DND-41 (cell line): ENCODE measurements around the gene SMIM23.

Experiments
- ATAC-seq: fragments of 200-7000 bp; cut with Tn5 transposase; 3 replicates; pipeline ENCODE4 v1.9.1; 2021; ENCODE audit warnings: low read depth; ENCODE audit not compliant: insufficient read depth
- DNase-seq: peaks from one replicate; pipeline ENCODE4 v3.0.0-alpha.2; 2020
- H2AFZ ChIP-seq: 2 replicates; pipeline ENCODE4 v1.6.0; 2012; ENCODE audit warnings: low read depth, low read length
- H3K27ac ChIP-seq: 2 replicates; pipeline ENCODE4 v1.5.1; 2012; ENCODE audit warnings: low read length, inconsistent platforms
- H3K27me3 ChIP-seq: fragments of 200-600 bp; sonication (generic); 2 replicates; pipeline ENCODE4 v1.6.0; 2012; ENCODE audit warnings: low read length, mild to moderate bottlenecking, inconsistent platforms; ENCODE audit not compliant: insufficient read depth, poor library complexity
- H3K36me3 ChIP-seq: 2 replicates; pipeline ENCODE4 v1.5.1; 2012; ENCODE audit warnings: low read length, inconsistent platforms; ENCODE audit not compliant: insufficient read depth
- H3K4me1 ChIP-seq: 2 replicates; pipeline ENCODE4 v1.5.1; 2012; ENCODE audit warnings: mild to moderate bottlenecking, low read length; ENCODE audit not compliant: insufficient read depth
- H3K4me2 ChIP-seq: 2 replicates; pipeline ENCODE4 v1.6.0; 2012; ENCODE audit warnings: mild to moderate bottlenecking, moderate library complexity, low read length, inconsistent platforms; ENCODE audit not compliant: insufficient read depth
- H3K4me3 ChIP-seq, 2 experiments: fragments of 200-600 bp in 1 of 2; shearing (Covaris generic) in 1 of 2; 2 replicates each; pipeline ENCODE4 v1.5.1; 2012 to 2016; ENCODE audit warnings: inconsistent platforms in 2 of 2, low read length in 2 of 2, mild to moderate bottlenecking in 2 of 2, low read depth in 1 of 2, moderate library complexity in 1 of 2
- H3K79me2 ChIP-seq: 2 replicates; pipeline ENCODE4 v1.6.0; 2012; ENCODE audit warnings: low read length, inconsistent platforms; ENCODE audit not compliant: insufficient read depth
- H3K9ac ChIP-seq: 2 replicates; pipeline ENCODE4 v1.6.0; 2012; ENCODE audit warnings: low read depth, mild to moderate bottlenecking, inconsistent platforms, low read length, moderate library complexity
- H3K9me3 ChIP-seq: 2 replicates; pipeline ENCODE4 v1.5.1; 2012; ENCODE audit warnings: low read length, moderate library complexity, mild to moderate bottlenecking, inconsistent platforms; ENCODE audit not compliant: insufficient read depth, severe bottlenecking
- H4K20me1 ChIP-seq: 2 replicates; pipeline ENCODE4 v1.6.0; 2012; ENCODE audit warnings: low read length; ENCODE audit not compliant: insufficient read depth
- EZH2 ChIP-seq: IDR thresholded peaks from 3 replicates; pipeline ENCODE4 v1.6.1; 2012; ENCODE audit warnings: borderline replicate concordance, low read depth, mild to moderate bottlenecking, moderate library complexity, low read length, inconsistent platforms; ENCODE audit not compliant: severe bottlenecking
- TF ChIP-seq, protein P1 (sequence below): IDR thresholded peaks from 2 replicates; pipeline ENCODE4 v1.5.1; 2012; ENCODE audit warnings: borderline replicate concordance, low read length, moderate library complexity, mild to moderate bottlenecking; ENCODE audit not compliant: poor library complexity, severe bottlenecking; ENCODE audit errors: extremely low read depth

Gene SMIM23

DNA sequence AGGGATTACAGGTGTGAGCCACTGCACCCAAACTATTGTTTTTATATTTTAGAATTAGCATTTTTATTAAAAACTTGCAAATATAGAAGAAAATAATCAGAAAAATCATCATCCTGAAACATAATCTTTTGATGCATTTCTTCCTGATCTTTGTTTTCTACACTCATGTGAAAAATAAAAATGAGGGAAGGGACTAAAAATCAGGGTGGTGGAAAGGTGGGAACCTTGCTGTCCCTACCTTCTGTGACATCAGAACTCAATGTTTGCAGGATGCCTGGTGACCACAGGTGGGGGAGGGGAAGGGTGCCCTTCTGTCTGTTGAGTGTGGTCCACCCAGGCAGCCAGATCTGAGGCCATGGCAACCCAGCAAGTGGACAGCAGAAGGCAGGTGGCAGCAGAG, at the start of gene SMIM23:
Gene SMIM23, plus strand, starts transcription at position 301 of the 400 bp plus-strand sequence. Its CDS starts 55 bp downstream, at position 356.
- H3K9ac ChIP-seq = no peak within 1 kb of the TSS
- no peak for TF ChIP-seq EZH2
- TF ChIP-seq, protein P1, sequence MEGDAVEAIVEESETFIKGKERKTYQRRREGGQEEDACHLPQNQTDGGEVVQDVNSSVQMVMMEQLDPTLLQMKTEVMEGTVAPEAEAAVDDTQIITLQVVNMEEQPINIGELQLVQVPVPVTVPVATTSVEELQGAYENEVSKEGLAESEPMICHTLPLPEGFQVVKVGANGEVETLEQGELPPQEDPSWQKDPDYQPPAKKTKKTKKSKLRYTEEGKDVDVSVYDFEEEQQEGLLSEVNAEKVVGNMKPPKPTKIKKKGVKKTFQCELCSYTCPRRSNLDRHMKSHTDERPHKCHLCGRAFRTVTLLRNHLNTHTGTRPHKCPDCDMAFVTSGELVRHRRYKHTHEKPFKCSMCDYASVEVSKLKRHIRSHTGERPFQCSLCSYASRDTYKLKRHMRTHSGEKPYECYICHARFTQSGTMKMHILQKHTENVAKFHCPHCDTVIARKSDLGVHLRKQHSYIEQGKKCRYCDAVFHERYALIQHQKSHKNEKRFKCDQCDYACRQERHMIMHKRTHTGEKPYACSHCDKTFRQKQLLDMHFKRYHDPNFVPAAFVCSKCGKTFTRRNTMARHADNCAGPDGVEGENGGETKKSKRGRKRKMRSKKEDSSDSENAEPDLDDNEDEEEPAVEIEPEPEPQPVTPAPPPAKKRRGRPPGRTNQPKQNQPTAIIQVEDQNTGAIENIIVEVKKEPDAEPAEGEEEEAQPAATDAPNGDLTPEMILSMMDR = no peak
- no peak within 1 kb of the TSS for H3K27ac ChIP-seq
- H4K20me1 ChIP-seq = no peaks in the 10 kb centered on the region
- no peaks in the 10 kb centered on the region for H3K9me3 ChIP-seq
- no peak within 1 kb of the TSS for H2AFZ ChIP-seq
- H3K79me2 ChIP-seq = no peaks in the 10 kb centered on the region
- H3K27me3 ChIP-seq = peaks cover 8% of the 10 kb centered on the region
- H3K4me1 ChIP-seq = no peaks in the 10 kb centered on the region
- no peaks in the 10 kb centered on the region for H3K36me3 ChIP-seq
- no peak within 1 kb of the TSS for H3K4me2 ChIP-seq
- DNase-seq = no peak
- no peak within 1 kb of the TSS for H3K4me3 ChIP-seq
- no peak for ATAC-seq

DNA sequence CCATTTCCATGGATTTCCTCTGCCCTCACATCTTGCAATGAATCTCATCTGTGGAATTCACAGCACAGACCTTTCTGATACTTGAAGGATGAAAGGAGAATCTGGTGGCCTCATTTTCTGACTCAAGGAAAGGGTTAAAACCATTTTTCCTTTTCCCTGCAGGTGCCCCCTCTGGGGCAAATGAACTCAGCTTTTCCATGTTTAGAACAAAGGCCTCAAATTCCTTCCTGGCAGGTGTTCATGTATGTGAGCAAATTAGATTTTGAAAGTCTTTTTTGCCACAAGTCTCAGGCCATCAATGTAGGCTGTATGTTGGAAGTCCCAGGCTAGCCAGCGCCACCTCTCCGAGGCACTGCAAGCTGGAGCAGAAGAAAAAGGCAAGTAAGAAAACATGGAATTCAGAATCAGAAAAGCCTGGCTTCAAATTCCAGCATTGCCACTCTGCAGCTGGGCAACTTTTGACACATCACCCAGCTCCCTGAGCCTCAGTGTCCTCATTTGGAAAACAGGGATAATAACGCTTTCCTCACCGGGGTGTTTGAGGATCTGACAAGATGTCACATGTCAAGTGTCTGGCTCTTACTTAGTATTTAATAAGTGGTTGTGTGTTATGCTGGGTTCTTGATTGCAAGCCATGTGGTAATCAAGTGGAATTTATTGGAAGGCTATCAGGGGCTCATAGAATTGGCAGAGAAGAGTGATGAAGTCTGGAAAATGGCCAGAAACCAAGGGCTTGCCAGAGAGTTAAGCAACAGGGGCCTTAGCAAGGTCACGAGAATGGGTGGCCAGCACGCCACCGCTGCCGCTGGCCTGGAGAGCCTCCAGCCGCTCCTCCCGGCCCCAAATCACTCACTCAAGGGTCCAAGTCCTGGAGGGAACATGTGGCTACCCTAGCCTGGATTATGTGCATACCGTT, 48.4 kb upstream of the SMIM23 start:
- DNase-seq = no peak
- Histone ChIP-seq H3K27ac (no peak overlapping the region), H3K9ac (no peak overlapping the region), H2AFZ (no peak overlapping the region), H3K4me2 (no peak overlapping the region), H3K4me3 (no peak overlapping the region), H3K27me3 (no peaks in the 10 kb centered on the region), H3K36me3 (no peaks in the 10 kb centered on the region), H3K79me2 (no peaks in the 10 kb centered on the region), H3K4me1 (no peaks in the 10 kb centered on the region), H3K9me3 (no peaks in the 10 kb centered on the region), H4K20me1 (no peaks in the 10 kb centered on the region)
- ATAC-seq = no peak
- TF ChIP-seq EZH2 = no peak
- TF ChIP-seq, protein P1 = no peak

DNA sequence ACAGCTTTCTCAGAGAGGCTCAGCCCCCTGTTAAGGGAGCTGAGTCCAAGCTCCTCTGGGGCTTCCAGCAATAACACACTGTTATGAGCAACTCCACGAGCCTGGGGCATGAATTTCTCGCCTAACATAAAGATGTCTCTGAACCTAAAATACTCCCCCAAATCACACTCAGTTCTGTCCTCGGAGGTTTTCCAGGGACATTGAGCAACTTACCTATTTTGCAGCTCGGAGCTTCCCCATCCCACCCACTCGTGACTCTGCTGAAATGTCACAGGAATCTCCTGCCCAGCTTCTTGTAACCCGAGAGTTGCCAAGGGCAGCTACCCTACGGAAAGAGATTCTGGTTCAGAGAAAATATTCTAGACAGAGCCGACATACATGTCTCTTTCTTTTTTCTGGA, 47.1 kb upstream of the SMIM23 start:
- Histone ChIP-seq H2AFZ (no peak overlapping the region), H3K27ac (no peak overlapping the region), H3K4me1 (no peaks in the 10 kb centered on the region), H3K27me3 (no peaks in the 10 kb centered on the region), H4K20me1 (no peaks in the 10 kb centered on the region), H3K4me2 (no peak overlapping the region), H3K4me3 (no peak overlapping the region), H3K9me3 (no peaks in the 10 kb centered on the region), H3K36me3 (no peaks in the 10 kb centered on the region), H3K79me2 (no peaks in the 10 kb centered on the region), H3K9ac (no peak overlapping the region)
- ATAC-seq (no peak), DNase-seq (no peak)
- TF ChIP-seq, protein P1 = no peak
- TF ChIP-seq EZH2 = no peak
